ENCODE results near the gene GLDC. TPM values are rescaled to one million over a fixed set of nuclear protein-coding genes. Genes with fewer than 3 reads are reported as not detected.
"Not testable (repeated sequence)": the region's sequence is repeated elsewhere in the genome, so short reads cannot be mapped to it uniquely, and the experiment has no call there.

Gene GLDC
- total and polyA plus RNA-seq, 9 donors = 0.27 to 2.1 (median 0.64) TPM

DNA sequence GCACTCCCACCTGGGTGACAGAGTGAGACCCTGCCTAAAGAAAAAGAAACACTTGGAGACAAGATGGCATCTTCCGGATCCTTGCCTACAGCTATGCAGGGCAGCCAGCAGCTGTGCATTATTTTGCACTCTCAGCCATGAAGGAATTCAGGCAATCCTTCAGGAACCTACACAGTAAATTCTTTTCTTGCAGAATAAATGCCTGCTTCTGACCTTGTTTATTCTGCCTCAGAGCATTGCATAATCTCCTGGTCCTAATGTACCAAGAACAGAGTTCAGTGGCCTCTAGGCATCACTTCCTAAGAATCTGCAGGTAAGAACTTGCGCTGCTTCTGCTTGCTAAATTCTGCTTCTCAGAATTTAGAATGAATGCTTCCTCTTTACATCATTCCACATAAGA is 16.8 kb downstream of the GLDC start:
- WGBS (ENCODE audit: insufficient coverage) = 83% methylated on average over 2 of the region's 2 CpGs
- H3K27ac ChIP-seq (ENCODE audit: low read length) = no peak overlapping the region
- no peaks in the 10 kb centered on the region for H3K36me3 ChIP-seq (ENCODE audit: control insufficient read depth, insufficient read depth, low read length)
- DNase-seq = no peak
- H3K4me1 ChIP-seq (ENCODE audit: control insufficient read depth, insufficient read depth, low read length) = no peaks in the 10 kb centered on the region
- no peaks in the 10 kb centered on the region for H3K27me3 ChIP-seq (ENCODE audit: control insufficient read depth, insufficient read depth, low read length)
- no peaks in the 10 kb centered on the region for H3K9me3 ChIP-seq (replicated peaks; ENCODE audit: control insufficient read depth, low read depth, low read length)
- H3K4me3 ChIP-seq (ENCODE audit: low read length) = no peak overlapping the region

DNA sequence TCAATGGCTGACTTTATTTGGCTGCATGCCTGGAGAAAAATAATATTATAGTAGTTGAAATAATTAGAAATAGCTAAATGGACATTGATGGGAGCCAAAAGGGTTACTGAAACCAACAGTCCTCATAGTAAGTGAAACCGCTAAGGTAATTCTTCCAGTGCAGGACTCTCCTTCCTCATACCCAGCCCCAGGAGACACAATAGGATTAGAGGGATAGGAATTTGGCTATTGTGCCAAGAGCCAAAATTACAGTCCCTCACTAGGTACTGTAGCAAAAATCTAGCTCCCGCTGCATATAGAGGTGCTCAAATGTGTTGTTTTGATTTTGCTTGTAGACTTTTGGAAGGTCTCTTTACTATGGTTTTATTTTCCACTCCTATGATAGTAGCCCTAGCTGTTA is 20.2 kb downstream of the GLDC start:
- no peaks in the 10 kb centered on the region for H3K9me3 ChIP-seq (replicated peaks; ENCODE audit: control insufficient read depth, low read depth, low read length)
- no peak overlapping the region for H3K27ac ChIP-seq (ENCODE audit: low read length)
- no CpG with 5 or more reads among the region's 2 CpGs for WGBS (ENCODE audit: insufficient coverage)
- H3K36me3 ChIP-seq (ENCODE audit: control insufficient read depth, insufficient read depth, low read length) = no peaks in the 10 kb centered on the region
- H3K4me3 ChIP-seq (ENCODE audit: low read length) = no peak overlapping the region
- DNase-seq = no peak
- H3K27me3 ChIP-seq (ENCODE audit: control insufficient read depth, insufficient read depth, low read length) = no peaks in the 10 kb centered on the region
- H3K4me1 ChIP-seq (ENCODE audit: control insufficient read depth, insufficient read depth, low read length) = no peaks in the 10 kb centered on the region

DNA sequence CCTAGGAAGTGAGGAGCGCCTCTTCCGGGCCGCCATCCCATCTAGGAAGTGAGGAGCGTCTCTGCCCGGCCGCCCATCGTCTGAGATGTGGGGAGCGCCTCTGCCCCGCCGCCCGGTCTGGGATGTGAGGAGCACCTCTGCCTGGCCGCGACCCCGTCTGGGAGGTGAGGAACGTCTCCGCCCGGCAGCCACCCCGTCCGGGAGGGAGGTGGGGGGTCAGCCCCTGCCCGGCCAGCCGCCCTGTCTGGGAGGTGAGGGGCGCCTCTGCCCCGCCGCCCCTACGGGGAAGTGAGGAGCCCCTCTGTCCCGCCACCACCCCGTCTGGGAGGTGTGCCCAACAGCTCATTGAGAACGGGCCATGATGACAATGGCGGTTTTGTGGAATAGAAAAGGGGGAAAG is 22.7 kb downstream of the GLDC start:
- DNase-seq; H3K36me3 ChIP-seq (ENCODE audit: control insufficient read depth, insufficient read depth, low read length); H3K4me3 ChIP-seq (ENCODE audit: low read length); H3K27me3 ChIP-seq (ENCODE audit: control insufficient read depth, insufficient read depth, low read length); H3K9me3 ChIP-seq (replicated peaks; ENCODE audit: control insufficient read depth, low read depth, low read length); H3K4me1 ChIP-seq (ENCODE audit: control insufficient read depth, insufficient read depth, low read length); H3K27ac ChIP-seq (ENCODE audit: low read length): not testable (repeated sequence)
- 100% methylated on average over 2 of the region's 29 CpGs for WGBS (ENCODE audit: insufficient coverage)

DNA sequence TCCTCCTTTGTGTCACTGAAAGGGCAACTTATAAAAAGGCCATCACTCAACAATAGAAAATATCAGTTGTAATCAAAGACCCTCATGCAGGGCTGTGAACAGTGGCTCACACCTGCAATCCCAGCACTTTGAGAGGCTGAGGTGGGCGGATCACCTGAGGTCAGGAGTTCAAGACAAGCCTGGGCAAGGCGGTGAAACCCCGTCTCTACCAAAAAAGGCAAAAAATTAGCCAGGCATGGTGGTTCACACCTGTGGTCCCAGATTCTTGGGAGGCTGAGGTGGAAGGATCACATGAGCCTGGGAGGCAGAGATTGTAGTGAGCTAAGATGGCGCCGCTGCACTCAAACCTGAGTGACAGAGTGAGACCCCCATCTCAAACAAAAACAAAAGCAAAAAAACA is 24.7 kb downstream of the GLDC start:
- WGBS (ENCODE audit: insufficient coverage) = 93% methylated on average over 2 of the region's 5 CpGs
- H3K4me1 ChIP-seq (ENCODE audit: control insufficient read depth, insufficient read depth, low read length) = no peaks in the 10 kb centered on the region

DNA sequence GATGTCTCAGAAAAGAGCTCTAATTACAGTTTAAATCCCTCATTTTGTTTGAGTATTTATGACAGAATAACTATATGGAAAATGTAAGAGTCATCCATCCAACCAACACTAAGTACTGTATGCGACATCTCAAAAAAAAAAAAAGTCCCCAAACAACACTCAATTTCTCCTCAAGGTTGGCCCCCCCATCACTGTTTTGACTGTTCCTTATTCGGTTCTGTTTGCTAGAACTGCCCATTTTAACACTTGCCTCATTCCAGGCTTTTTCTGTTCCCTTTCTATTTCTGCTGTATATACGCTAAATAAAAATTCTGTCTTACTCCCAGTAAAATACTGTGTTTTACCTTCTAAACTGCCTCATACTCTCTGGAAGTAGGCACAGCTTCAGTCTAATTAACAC is 25.2 kb downstream of the GLDC start:
- DNase-seq = no peak

More for the DNA sequence above, 24.7 kb downstream of the GLDC start:
- H3K4me3 ChIP-seq (ENCODE audit: low read length) = no peak overlapping the region
- no peaks in the 10 kb centered on the region for H3K27me3 ChIP-seq (ENCODE audit: control insufficient read depth, insufficient read depth, low read length)
- DNase-seq = no peak
- H3K36me3 ChIP-seq (ENCODE audit: control insufficient read depth, insufficient read depth, low read length) = no peaks in the 10 kb centered on the region
- no peaks in the 10 kb centered on the region for H3K9me3 ChIP-seq (replicated peaks; ENCODE audit: control insufficient read depth, low read depth, low read length)
- H3K27ac ChIP-seq (ENCODE audit: low read length) = no peak overlapping the region

DNA sequence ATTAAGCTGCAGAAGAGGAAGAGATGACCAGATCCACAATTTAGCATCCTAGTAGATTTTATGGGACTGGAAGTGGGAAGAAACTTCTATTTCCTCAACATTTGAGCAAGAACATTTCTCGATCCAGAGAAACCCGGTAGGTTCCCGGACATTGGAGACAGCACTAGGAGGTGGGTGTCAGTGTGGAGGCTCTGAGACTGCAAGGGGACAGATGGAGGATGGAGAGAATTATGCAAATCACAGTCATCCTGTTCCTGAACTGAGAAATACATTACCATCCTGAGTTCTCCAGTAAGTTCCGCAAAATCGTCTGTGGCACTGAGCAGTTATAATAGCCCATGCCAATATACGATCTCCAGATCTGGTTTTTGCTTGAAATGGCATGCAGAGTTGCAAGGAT is 25.6 kb downstream of the GLDC start:
- H3K9me3 ChIP-seq (replicated peaks; ENCODE audit: control insufficient read depth, low read depth, low read length) = no peaks in the 10 kb centered on the region
- no peaks in the 10 kb centered on the region for H3K27me3 ChIP-seq (ENCODE audit: control insufficient read depth, insufficient read depth, low read length)
- DNase-seq = no peak
- H3K27ac ChIP-seq (ENCODE audit: low read length) = no peak overlapping the region
- no peaks in the 10 kb centered on the region for H3K4me1 ChIP-seq (ENCODE audit: control insufficient read depth, insufficient read depth, low read length)
- no peak overlapping the region for H3K4me3 ChIP-seq (ENCODE audit: low read length)
- no peaks in the 10 kb centered on the region for H3K36me3 ChIP-seq (ENCODE audit: control insufficient read depth, insufficient read depth, low read length)
- WGBS (ENCODE audit: insufficient coverage) = 81% methylated on average over 3 of the region's 6 CpGs

More for the DNA sequence above, 25.2 kb downstream of the GLDC start:
- no peaks in the 10 kb centered on the region for H3K36me3 ChIP-seq (ENCODE audit: control insufficient read depth, insufficient read depth, low read length)
- H3K27me3 ChIP-seq (ENCODE audit: control insufficient read depth, insufficient read depth, low read length) = no peaks in the 10 kb centered on the region
- H3K27ac ChIP-seq (ENCODE audit: low read length) = no peak overlapping the region
- H3K9me3 ChIP-seq (replicated peaks; ENCODE audit: control insufficient read depth, low read depth, low read length) = no peaks in the 10 kb centered on the region
- 89% methylated on average over 3 of the region's 3 CpGs for WGBS (ENCODE audit: insufficient coverage)
- H3K4me1 ChIP-seq (ENCODE audit: control insufficient read depth, insufficient read depth, low read length) = no peaks in the 10 kb centered on the region
- no peak overlapping the region for H3K4me3 ChIP-seq (ENCODE audit: low read length)

DNA sequence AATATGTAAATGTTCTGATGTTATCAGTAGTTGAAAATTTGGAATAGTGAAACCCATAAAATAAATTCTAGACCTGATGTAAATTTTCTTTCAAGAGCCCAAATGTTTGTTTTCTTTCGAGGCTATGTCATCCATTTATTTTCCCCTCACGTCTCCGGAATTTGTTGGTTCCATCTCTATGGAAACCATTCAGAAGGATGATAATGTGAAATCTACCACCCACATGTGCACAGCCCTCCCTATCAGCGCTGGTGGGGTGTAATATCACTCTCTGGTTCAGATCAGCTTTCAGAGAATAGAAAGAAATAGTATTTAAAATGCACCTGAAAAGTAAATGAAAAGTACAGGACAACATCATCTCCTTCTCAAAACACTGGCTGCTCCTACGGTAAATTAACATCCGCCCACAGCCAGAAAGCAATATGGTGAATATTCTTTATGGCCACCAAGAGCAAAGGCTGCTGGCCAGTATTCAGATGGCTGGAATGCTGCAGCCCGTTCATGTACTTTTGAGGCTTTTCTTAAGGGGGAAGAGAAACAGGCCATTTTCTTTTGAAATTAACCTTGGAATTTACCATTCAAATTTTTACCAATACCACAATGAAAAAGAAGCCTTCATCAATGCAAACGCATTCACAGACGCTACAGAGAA is 28.5 kb downstream of the GLDC start:
- no peaks in the 10 kb centered on the region for H3K27me3 ChIP-seq (ENCODE audit: control insufficient read depth, insufficient read depth, low read length)
- no peaks in the 10 kb centered on the region for H3K9me3 ChIP-seq (replicated peaks; ENCODE audit: control insufficient read depth, low read depth, low read length)
- no peak overlapping the region for H3K27ac ChIP-seq (ENCODE audit: low read length)
- no peak for DNase-seq
- H3K4me3 ChIP-seq (ENCODE audit: low read length) = no peak overlapping the region
- no peaks in the 10 kb centered on the region for H3K4me1 ChIP-seq (ENCODE audit: control insufficient read depth, insufficient read depth, low read length)
- WGBS (ENCODE audit: insufficient coverage) = no CpG with 5 or more reads among the region's 9 CpGs
- H3K36me3 ChIP-seq (ENCODE audit: control insufficient read depth, insufficient read depth, low read length) = no peaks in the 10 kb centered on the region

DNA sequence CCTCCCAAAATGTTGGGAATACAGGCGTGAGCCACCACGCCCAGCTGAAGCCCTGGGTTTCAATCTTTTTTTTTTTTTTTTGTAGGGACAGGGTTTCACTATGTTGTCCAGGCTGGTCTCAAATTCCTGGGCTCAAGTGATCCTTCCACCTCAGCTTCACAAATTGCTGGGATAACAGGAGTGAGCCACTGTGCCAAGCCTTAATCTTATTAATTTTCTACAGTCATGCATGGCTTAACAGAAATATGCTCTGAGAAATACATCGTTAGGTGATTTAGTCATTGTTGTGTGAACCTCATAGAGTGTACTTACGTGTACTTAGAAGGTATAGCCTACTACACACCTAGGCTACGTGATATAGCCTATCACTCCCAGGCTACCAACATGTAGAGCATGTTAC is 31.0 kb downstream of the GLDC start:
- H3K27me3 ChIP-seq (ENCODE audit: control insufficient read depth, insufficient read depth, low read length) = no peaks in the 10 kb centered on the region
- WGBS (ENCODE audit: insufficient coverage) = no CpG with 5 or more reads among the region's 5 CpGs
- H3K4me3 ChIP-seq (ENCODE audit: low read length) = no peak overlapping the region
- no peaks in the 10 kb centered on the region for H3K36me3 ChIP-seq (ENCODE audit: control insufficient read depth, insufficient read depth, low read length)
- DNase-seq = no peak
- H3K9me3 ChIP-seq (replicated peaks; ENCODE audit: control insufficient read depth, low read depth, low read length) = no peaks in the 10 kb centered on the region
- H3K4me1 ChIP-seq (ENCODE audit: control insufficient read depth, insufficient read depth, low read length) = no peaks in the 10 kb centered on the region
- no peak overlapping the region for H3K27ac ChIP-seq (ENCODE audit: low read length)

DNA sequence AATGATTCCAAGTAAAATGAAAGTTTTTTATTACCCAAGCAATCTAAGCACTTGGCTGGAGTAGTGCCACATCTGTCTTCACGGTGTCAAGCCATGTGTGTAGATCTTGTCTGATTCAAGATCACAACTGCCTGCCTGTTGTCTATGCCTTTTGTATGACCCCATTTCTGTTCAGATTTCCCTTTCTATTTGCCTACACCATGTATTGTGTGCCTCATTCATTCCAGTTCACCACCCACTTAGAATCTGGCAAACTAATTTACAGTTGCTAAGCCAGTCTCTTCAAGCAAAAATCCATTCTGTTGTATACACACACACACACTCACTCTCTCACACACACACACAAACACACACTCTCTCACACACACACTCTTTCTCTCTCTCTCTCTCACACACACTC is 33.7 kb downstream of the GLDC start:
- 60% methylated on average over 1 of the region's 1 CpG for WGBS (ENCODE audit: insufficient coverage)
- DNase-seq = no peak
- H3K27ac ChIP-seq (ENCODE audit: low read length) = no peak overlapping the region
- H3K9me3 ChIP-seq (replicated peaks; ENCODE audit: control insufficient read depth, low read depth, low read length) = no peaks in the 10 kb centered on the region
- H3K36me3 ChIP-seq (ENCODE audit: control insufficient read depth, insufficient read depth, low read length) = no peaks in the 10 kb centered on the region
- no peak overlapping the region for H3K4me3 ChIP-seq (ENCODE audit: low read length)
- no peaks in the 10 kb centered on the region for H3K4me1 ChIP-seq (ENCODE audit: control insufficient read depth, insufficient read depth, low read length)
- no peaks in the 10 kb centered on the region for H3K27me3 ChIP-seq (ENCODE audit: control insufficient read depth, insufficient read depth, low read length)

DNA sequence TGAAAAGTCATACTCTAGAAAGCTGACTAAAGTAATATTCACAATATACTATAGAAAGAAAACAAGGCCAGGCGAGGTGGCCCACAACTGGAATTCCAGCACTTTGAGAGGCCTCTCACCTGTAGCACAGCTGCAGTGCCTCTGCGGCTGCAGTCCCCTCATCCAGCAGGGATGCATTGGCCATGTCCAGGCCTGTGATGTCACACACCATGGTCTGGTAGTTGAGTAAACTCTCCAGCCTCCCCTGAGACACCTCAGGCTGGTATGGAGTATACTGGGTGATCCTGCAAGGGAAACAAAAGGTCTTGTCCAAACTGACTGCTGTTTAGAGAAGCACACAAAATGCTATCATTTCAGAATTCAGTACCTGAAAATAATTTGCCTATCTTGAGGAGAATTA is 35.5 kb downstream of the GLDC start:
- H3K27ac ChIP-seq (ENCODE audit: low read length) = no peak overlapping the region
- WGBS (ENCODE audit: insufficient coverage) = 100% methylated on average over 1 of the region's 2 CpGs
- DNase-seq = no peak
- H3K9me3 ChIP-seq (replicated peaks; ENCODE audit: control insufficient read depth, low read depth, low read length) = no peaks in the 10 kb centered on the region
- no peaks in the 10 kb centered on the region for H3K4me1 ChIP-seq (ENCODE audit: control insufficient read depth, insufficient read depth, low read length)
- no peaks in the 10 kb centered on the region for H3K36me3 ChIP-seq (ENCODE audit: control insufficient read depth, insufficient read depth, low read length)
- no peaks in the 10 kb centered on the region for H3K27me3 ChIP-seq (ENCODE audit: control insufficient read depth, insufficient read depth, low read length)
- no peak overlapping the region for H3K4me3 ChIP-seq (ENCODE audit: low read length)

DNA sequence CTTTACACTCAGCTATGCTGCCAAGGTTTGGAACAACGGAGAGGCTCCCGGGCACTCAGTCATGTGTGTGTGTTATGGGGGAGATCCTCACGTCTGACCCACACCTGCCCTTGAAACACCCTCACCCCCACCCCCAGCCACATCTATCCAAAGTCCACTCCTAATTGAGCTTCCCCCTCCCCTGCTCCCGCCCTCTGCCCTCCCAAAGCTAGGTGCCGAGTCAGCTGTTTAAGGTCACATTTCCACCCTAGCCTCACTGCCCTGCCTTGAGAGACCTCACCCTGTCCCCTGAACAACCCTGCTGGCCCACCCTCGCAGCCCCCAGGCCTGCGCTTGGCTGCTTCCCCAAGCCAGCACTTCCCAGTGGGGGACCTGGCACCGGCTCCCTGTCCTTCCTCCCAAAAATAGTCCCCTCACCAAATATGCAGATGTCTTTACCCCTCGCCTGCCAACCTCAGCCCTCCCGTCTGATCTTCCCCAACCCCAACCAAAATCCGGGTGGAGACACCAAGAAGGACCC is 36.0 kb downstream of the GLDC start:
- Histone ChIP-seq H3K27ac (ENCODE audit: low read length) (no peak overlapping the region), H3K27me3 (ENCODE audit: control insufficient read depth, insufficient read depth, low read length) (no peaks in the 10 kb centered on the region), H3K4me1 (ENCODE audit: control insufficient read depth, insufficient read depth, low read length) (no peaks in the 10 kb centered on the region), H3K4me3 (ENCODE audit: low read length) (no peak overlapping the region), H3K36me3 (ENCODE audit: control insufficient read depth, insufficient read depth, low read length) (no peaks in the 10 kb centered on the region), H3K9me3 (replicated peaks; ENCODE audit: control insufficient read depth, low read depth, low read length) (no peaks in the 10 kb centered on the region)
- DNase-seq = no peak
- 74% methylated on average over 8 of the region's 11 CpGs for WGBS (ENCODE audit: insufficient coverage)

All from muscle of leg (tissue), 11 donors.